ENCODE measurements around the gene KCTD17.
A peak's percentile ranks its signal among the peaks of the same experiment; 100 is the strongest.

KCTD17 gene

DNA sequence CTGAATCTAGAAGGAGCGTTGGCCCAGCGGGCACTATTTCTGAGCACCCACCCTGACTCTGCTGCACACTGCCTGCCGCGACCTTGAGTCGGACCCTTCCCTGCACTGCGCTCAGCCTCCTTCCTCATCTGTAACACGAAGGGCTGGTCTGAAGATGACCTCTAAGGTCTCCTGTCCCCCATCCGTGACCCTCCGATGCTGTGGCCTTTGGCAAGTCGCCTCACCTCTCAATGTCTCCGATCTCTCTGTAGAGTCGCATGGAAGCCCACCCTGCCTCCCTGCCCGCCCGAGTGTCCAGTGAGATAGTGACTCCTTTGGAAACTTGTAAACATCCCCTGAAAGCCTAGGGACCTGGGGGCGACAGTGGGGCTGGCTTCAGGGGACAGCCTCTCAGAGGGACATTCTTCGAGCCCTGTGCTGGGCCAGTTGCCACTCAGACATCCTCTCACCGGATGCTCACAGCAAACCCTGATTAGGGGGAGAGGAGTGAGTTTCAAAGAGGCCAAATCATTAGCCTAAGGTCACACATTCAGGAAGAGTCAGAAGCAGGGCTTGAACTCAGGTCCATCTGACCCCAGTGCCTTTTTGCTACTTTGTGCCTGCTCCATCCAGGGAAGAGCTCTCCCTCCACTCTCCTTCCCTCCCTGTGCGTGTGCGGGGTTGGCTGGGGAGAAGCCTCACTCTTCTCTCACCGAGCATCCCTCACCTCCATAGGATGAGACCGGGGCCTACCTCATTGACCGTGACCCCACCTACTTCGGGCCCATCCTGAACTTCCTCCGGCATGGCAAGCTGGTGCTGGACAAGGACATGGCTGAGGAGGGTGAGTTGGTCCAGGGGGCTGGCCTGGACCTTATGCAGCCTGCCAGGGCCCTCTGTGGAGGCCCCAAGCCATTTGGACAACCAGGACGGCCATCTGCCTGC, 1.1 kb downstream of the KCTD17 start:
- no peak for DNase-seq (ENCODE audit: low spot score)
- Histone ChIP-seq H3K4me3 (peak overlapping the region; percentile 88), H3K27ac (no peak overlapping the region)
- TF ChIP-seq, protein P1, sequence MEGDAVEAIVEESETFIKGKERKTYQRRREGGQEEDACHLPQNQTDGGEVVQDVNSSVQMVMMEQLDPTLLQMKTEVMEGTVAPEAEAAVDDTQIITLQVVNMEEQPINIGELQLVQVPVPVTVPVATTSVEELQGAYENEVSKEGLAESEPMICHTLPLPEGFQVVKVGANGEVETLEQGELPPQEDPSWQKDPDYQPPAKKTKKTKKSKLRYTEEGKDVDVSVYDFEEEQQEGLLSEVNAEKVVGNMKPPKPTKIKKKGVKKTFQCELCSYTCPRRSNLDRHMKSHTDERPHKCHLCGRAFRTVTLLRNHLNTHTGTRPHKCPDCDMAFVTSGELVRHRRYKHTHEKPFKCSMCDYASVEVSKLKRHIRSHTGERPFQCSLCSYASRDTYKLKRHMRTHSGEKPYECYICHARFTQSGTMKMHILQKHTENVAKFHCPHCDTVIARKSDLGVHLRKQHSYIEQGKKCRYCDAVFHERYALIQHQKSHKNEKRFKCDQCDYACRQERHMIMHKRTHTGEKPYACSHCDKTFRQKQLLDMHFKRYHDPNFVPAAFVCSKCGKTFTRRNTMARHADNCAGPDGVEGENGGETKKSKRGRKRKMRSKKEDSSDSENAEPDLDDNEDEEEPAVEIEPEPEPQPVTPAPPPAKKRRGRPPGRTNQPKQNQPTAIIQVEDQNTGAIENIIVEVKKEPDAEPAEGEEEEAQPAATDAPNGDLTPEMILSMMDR (IDR thresholded peaks at IDR 0.05) = no peak

DNA sequence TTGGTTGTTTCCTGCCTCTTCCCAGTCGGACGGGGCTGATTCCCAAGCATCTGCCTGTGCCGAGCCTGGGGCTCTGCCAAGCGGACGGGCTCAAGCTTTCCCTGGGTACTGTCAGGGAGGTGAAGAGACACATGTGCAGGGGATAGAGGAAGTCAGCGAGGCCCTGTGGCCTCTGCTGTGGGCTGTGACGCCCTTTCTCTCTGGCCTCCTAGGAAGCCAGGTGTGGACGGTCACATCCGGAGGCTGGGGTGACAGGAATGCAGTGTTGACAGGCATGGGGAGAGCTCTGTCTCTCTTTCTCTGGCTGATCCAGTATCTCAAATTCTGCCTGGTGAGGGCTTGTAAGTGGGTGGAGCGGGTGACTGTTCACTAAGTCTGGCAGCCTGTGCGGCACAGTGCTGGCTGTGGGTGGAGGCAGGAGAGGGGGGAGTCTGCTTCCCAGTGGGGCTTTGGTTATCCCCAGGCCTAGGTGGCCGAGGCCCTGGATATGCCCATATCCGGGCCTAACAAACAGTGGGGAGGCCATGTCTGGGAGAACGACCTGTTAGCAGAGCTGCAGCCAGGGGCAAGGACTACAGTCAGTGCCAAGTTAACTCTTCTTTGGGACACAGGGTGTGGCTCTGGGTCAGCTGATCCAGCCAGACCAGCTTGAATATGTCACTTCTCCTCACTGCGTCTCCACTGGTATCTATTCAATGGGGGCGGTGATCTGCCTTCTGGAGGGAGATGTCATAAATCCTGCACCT, 1.9 kb downstream of the KCTD17 start:
- Histone ChIP-seq H3K27ac (no peak overlapping the region), H3K4me3 (no peak overlapping the region)
- no peak for DNase-seq (ENCODE audit: low spot score)
- TF ChIP-seq, protein P1 (IDR thresholded peaks at IDR 0.05) = no peak

DNA sequence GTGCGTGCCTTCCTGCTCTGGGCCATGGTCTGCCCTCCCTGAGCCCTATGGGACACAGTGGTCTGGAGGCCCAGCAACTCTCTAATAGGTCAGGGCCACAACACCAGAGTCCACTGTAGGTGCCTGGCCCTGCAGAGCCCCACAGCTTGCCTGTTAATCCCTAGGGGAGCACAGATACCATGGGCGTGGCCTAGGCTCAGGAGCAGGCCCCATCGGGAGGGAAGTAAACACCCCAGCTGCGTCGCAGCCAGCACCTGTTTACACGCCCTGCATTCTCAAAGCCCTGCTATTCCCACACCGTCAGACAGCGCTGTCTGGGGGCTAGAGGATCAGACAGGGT, 2.5 kb downstream of the KCTD17 start:
- no peak for DNase-seq (ENCODE audit: low spot score)
- no peak overlapping the region for H3K4me3 ChIP-seq
- no peak overlapping the region for H3K27ac ChIP-seq

DNA sequence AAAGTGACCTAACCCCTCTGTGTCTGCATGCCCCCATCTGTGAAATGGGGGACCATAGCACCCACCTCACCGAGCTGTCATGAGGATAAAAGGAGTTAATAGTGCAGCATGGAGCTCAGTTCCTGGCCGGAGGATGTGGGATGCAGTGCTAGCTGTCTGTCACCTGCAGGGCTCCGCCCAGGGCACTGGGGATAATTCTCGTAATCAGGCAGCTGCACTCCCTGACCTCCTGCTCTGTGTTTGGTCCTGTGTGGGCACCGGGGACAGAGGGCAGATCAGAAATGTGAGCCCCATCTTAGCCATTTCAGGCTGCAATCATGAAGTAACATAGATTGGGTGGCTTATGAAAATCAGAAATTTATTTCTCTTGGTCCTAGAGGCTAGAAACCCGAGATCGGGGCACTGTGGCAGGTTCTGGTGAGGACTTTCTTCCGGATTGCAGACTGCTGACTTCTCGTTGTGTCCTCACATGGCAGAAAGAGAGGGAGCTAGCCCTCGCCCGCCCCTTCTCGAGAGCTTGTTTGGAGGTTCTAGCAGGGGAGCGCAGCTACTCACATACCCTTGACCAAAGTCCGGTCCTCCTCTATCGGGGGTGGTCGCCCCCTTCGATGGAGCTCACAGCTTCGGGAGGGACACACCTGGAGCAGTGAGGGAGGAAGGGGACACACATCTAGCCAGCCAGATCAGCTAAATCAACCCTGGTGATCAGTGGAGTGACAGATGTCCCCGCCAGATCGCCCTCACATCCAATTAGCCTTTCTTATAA, 3.2 kb downstream of the KCTD17 start:
- no peak for DNase-seq (ENCODE audit: low spot score)
- H3K27ac ChIP-seq = no peak overlapping the region
- no peak overlapping the region for H3K4me3 ChIP-seq
- TF ChIP-seq, protein P1 (IDR thresholded peaks at IDR 0.05) = no peak

More for the DNA sequence above, 2.5 kb downstream of the KCTD17 start:
- TF ChIP-seq, protein P1 (IDR thresholded peaks at IDR 0.05) = no peak

DNA sequence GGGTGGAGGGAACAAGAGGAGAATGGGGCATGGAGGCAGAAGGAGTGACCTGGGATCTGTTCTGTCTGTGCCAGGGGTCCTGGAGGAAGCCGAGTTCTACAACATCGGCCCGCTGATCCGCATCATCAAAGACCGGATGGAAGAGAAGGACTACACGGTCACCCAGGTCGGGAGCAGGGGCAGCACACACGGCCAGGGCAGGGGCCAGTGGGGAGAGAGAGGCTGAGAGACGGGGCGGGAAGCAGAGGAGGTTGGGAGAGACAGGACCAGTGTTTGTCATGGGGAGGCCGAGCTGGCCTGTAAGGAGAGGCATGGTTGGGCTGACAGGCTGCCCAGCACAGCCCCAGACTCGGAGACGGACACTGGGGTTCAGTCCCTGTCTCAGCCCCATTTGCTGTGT, 4.7 kb downstream of the KCTD17 start:
- Histone ChIP-seq H3K4me3 (no peak overlapping the region), H3K27ac (no peak overlapping the region)
- TF ChIP-seq, protein P1 (IDR thresholded peaks at IDR 0.05) = no peak
- DNase-seq (ENCODE audit: low spot score) = no peak

DNA sequence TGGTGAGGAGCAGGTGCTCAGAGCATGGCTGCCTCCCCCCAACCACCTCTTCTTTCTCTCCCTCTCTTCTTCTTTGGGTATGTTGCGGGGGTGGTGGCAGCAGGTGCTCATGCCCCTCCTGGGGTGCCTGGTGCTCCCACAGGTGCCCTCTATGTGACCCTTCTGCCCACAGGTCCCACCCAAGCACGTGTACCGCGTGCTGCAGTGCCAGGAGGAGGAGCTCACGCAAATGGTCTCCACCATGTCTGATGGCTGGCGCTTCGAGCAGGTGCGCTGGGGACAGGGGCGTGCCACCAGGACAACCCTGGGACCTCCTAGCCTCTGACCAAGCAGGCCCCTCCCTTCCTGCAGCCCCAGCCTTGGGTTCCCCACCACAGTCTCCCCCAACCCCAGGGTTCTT, 5.7 kb downstream of the KCTD17 start:
- DNase-seq (ENCODE audit: low spot score) = no peak
- no peak overlapping the region for H3K27ac ChIP-seq
- TF ChIP-seq, protein P1 (IDR thresholded peaks at IDR 0.05) = no peak
- H3K4me3 ChIP-seq = no peak overlapping the region

All from coronary artery (tissue), 2 donors.